BLaER1 (cell line): ENCODE results near the gene SMC6.
A peak's percentile ranks its signal among the peaks of the same experiment; 100 is the strongest.

ENCODE experiments used
- H3K27ac ChIP-seq: shearing (Covaris generic); formaldehyde crosslinking; 2 replicates; pipeline ENCODE4 v1.8.1; 2022
- H3K27me3 ChIP-seq: shearing (Covaris generic); formaldehyde crosslinking; 2 replicates; pipeline ENCODE4 v1.8.1; 2022
- H3K36me3 ChIP-seq: shearing (Covaris generic); formaldehyde crosslinking; 2 replicates; pipeline ENCODE4 v1.8.1; 2022
- H3K4me1 ChIP-seq: shearing (Covaris generic); formaldehyde crosslinking; 2 replicates; pipeline ENCODE4 v1.8.1; 2022
- H3K4me2 ChIP-seq: shearing (Covaris generic); formaldehyde crosslinking; 2 replicates; pipeline ENCODE4 v1.8.1; 2022
- H3K4me3 ChIP-seq: shearing (Covaris generic); formaldehyde crosslinking; 2 replicates; pipeline ENCODE4 v1.8.1; 2022
- H3K9ac ChIP-seq: shearing (Covaris generic); formaldehyde crosslinking; 2 replicates; pipeline ENCODE4 v1.8.1; 2022
- H3K9me3 ChIP-seq: shearing (Covaris generic); formaldehyde crosslinking; 2 replicates; pipeline ENCODE4 v1.8.1; 2022
- H4K20me1 ChIP-seq: shearing (Covaris generic); formaldehyde crosslinking; 2 replicates; pipeline ENCODE4 v1.8.1; 2022
- Cebpa-rat ChIP-seq: shearing (Covaris generic); IDR thresholded peaks from 2 replicates; pipeline ENCODE4 v1.8.1; 2022

The SMC6 gene

DNA sequence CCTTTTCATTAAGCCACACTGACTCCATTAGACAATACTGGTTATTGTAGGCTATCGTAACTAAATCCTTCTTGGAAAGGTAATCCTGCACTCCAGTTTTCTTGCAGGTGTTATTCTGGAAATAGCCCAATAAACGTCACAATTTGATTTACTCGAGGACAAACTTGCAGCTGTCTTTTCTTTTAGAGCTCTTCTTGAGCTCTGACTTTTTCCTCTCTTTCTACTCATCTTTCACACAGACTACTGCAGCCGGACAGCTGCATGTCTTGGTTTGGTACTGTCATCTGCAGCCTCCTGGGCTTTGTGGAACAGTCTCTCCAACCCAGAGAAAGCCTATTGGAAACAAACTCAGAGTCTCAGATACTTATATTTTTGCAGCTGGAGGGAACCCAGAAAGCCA is 39.7 kb upstream of the SMC6 start:
- H3K27ac ChIP-seq = 0 out of 2 replicates have a peak overlapping the region, but pooled peaks have one; percentile 71

DNA sequence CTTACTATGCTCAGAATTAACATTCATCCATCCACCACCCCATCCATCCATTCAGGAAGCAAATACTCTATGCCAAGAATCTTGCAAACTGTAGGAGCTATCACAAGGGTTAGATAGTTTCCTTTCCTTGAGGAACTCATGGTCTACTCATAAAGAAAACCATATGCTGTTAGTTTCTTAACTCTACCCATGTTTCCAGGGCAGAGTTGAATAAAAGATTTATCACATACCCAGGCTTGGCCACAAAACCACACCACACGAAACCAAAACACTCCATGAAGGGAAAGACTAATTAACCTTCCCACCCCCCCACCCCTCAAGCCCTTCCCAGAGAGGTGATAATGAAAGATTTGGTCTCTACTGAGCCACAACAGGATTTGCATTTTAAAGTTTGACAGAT is 38.9 kb upstream of the SMC6 start:
- H3K4me2 ChIP-seq = peak overlapping the region; percentile 79
- no peak for TF ChIP-seq Cebpa-rat

More for the DNA sequence above, 39.7 kb upstream of the SMC6 start:
- peak overlapping the region; percentile 36; the same call in 1 of the 2 replicates for H3K9ac ChIP-seq
- no peak overlapping the region for H3K4me3 ChIP-seq
- H3K4me1 ChIP-seq = peaks cover 62% of the 10 kb centered on the region
- H4K20me1 ChIP-seq = no peaks in the 10 kb centered on the region
- H3K27me3 ChIP-seq = no peaks in the 10 kb centered on the region
- no peak for TF ChIP-seq Cebpa-rat
- peak overlapping the region; percentile 79 for H3K4me2 ChIP-seq
- no peaks in the 10 kb centered on the region for H3K36me3 ChIP-seq
- H3K9me3 ChIP-seq = no peaks in the 10 kb centered on the region

DNA sequence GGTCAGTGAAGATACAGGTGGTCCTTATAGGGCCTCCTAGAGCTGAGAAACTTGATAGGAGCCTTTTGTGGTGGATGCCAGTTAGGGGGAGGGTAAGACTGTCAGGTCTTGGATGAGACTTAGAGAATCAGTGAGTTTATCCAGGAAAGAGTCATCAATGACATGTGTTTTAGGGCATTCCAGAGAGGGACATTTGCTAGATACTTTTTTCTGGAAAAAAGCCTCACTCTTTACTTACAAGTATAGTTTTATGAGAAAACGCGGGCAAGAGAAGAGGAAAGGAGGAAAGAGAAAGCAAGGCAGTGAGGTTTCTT is 38.2 kb upstream of the SMC6 start:
- Histone ChIP-seq H4K20me1 (no peaks in the 10 kb centered on the region), H3K4me3 (no peak overlapping the region), H3K36me3 (no peaks in the 10 kb centered on the region), H3K4me1 (peaks cover 61% of the 10 kb centered on the region), H3K4me2 (peak overlapping the region; percentile 71), H3K27ac (peak overlapping the region; percentile 54), H3K9me3 (no peaks in the 10 kb centered on the region), H3K27me3 (no peaks in the 10 kb centered on the region), H3K9ac (peak overlapping the region; percentile 6; the same call in 1 of the 2 replicates)
- no peak for TF ChIP-seq Cebpa-rat

More for the DNA sequence above, 38.9 kb upstream of the SMC6 start:
- Histone ChIP-seq H3K9ac (no peak overlapping the region), H3K36me3 (no peaks in the 10 kb centered on the region), H3K4me3 (no peak overlapping the region), H3K4me1 (peaks cover 61% of the 10 kb centered on the region), H4K20me1 (no peaks in the 10 kb centered on the region), H3K27ac (peak overlapping the region; percentile 71), H3K9me3 (no peaks in the 10 kb centered on the region), H3K27me3 (no peaks in the 10 kb centered on the region)

DNA sequence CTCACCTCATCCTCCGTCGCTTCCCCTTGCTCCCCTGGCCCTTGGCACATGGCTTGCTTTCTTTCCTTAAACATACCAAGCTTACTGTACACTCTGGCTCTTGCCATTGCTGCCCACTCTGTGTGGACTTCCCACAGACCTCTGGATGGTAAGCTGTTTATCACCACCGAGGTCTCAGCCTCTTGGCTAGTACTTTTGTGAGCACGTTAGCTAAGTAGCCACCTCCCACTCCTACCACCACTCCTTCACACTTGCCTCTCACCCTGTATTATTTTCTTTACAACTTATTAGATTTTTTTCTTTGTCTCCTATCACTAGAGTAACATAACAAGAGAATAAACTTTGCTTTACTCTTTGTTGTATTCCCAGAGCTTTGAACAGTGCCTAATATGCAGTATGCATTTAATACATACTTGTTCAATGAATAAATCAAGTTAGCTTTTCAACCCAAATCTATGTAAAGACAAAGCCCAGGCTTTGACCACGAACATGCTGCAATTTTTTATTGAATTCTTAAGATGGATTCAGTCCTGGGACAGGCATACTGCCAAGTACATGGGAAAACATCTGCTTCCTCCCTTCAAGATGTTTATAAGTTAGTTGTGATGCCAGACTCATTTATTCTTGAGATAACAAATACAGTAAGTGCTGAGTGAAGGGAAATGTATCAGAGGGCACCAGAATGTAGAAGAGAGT is 37.7 kb upstream of the SMC6 start:
- Histone ChIP-seq H3K4me1 (peaks cover 58% of the 10 kb centered on the region), H3K4me3 (no peak overlapping the region), H3K9me3 (no peaks in the 10 kb centered on the region), H4K20me1 (no peaks in the 10 kb centered on the region), H3K9ac (peak overlapping the region; percentile 6; the same call in 1 of the 2 replicates), H3K27ac (peak overlapping the region; percentile 54), H3K27me3 (no peaks in the 10 kb centered on the region), H3K36me3 (no peaks in the 10 kb centered on the region), H3K4me2 (peak overlapping the region; percentile 71)
- TF ChIP-seq Cebpa-rat = no peak

DNA sequence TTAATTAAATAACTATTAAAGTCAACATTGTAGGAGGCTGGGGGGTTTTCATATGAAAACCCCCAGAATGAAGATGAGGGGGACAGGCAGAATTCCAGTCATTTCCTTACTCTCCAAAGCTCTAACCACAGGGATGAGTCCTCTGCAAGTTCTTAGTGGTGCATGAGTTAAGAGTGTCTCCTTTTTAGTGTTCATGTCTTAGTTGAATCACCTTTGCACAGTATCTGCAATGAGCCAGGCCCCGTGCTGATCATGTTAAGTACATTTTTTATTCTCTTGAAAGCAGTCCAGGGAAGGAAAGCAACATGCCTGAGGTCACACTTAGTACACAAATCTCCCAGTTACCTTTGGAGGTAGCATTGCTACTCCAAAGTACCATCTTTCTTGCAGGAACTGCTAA is 36.9 kb upstream of the SMC6 start:
- H3K9me3 ChIP-seq = no peaks in the 10 kb centered on the region
- peak overlapping the region; percentile 54 for H3K27ac ChIP-seq
- no peaks in the 10 kb centered on the region for H3K27me3 ChIP-seq

DNA sequence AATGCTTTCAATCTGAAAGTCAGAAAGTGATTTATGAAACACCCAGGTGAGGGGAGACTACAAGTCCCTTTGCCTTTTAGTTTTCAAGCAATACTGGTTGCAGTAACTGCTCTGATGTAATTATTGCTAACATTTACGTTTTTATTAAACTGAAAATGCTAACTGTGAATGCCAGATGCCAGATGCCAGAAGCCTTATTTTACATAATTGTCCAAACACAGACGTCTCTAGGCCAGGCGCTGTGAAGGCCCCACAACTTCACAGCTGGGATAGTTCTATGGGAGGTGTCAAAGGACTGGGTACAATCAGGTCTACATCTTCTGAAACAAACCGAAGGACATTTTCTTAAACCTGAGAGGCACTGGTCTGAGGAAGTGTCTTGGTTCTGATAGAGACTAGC is 35.2 kb upstream of the SMC6 start:
- no peak for TF ChIP-seq Cebpa-rat
- Histone ChIP-seq H4K20me1 (no peaks in the 10 kb centered on the region), H3K4me3 (no peak overlapping the region), H3K27ac (no peak overlapping the region), H3K36me3 (peaks cover 11% of the 10 kb centered on the region), H3K4me2 (no peak overlapping the region), H3K9me3 (no peaks in the 10 kb centered on the region), H3K27me3 (no peaks in the 10 kb centered on the region), H3K9ac (no peak overlapping the region), H3K4me1 (peaks cover 33% of the 10 kb centered on the region)

More for the DNA sequence above, 36.9 kb upstream of the SMC6 start:
- Histone ChIP-seq H3K4me2 (peak overlapping the region; percentile 71), H3K9ac (no peak overlapping the region), H4K20me1 (no peaks in the 10 kb centered on the region), H3K4me3 (no peak overlapping the region), H3K36me3 (0 out of 2 replicates have a peak, but pooled peaks cover under 1% of the 10 kb centered on the region), H3K4me1 (peaks cover 51% of the 10 kb centered on the region)
- TF ChIP-seq Cebpa-rat = no peak

DNA sequence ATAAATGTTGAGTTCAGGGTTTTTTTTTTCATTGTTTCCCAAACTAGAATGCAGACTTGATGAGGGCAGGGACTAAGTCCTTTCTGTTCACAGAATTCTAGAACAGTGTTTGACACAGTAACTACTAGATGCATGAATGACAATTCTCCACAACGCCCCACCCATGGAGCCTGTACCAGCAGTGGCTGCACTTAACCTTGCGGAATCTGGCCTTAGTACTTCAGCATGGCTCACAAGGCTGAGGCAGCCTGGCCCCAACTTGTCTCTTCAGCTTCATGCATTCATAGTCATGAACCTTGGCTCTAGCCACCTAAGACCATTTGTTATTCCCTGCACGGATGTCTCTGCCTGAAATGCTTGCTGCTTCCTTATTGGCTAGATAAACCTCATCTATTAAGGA is 33.1 kb upstream of the SMC6 start:
- H3K27ac ChIP-seq = no peak overlapping the region
- no peaks in the 10 kb centered on the region for H3K9me3 ChIP-seq
- H4K20me1 ChIP-seq = no peaks in the 10 kb centered on the region
- TF ChIP-seq Cebpa-rat = no peak
- H3K36me3 ChIP-seq = peaks cover 30% of the 10 kb centered on the region
- H3K4me1 ChIP-seq = peaks cover 13% of the 10 kb centered on the region
- H3K9ac ChIP-seq = no peak overlapping the region
- no peaks in the 10 kb centered on the region for H3K27me3 ChIP-seq
- no peak overlapping the region for H3K4me3 ChIP-seq
- H3K4me2 ChIP-seq = no peak overlapping the region

DNA sequence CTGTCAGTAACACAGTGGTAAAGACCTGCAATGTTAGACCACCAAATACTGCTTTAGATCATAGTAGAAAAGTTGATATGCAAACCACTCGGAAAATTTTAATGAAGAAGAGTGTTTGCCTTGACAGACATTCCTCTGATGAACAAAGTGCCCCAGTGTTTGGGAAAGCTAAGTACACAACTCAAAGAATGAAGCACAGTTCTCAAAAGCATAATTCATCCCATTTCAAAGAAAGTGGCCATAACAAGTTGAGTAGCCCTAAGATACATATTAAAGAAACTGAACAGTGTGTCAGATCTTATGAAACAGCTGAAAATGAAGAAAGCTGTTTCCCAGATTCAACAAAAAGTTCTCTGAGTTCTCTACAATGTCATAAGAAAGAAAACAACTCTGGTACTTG is 27.9 kb upstream of the SMC6 start:
- Histone ChIP-seq H3K4me2 (no peak overlapping the region), H3K4me1 (no peaks in the 10 kb centered on the region), H4K20me1 (no peaks in the 10 kb centered on the region), H3K27ac (no peak overlapping the region), H3K9me3 (no peaks in the 10 kb centered on the region), H3K27me3 (no peaks in the 10 kb centered on the region), H3K4me3 (no peak overlapping the region), H3K36me3 (peaks cover 73% of the 10 kb centered on the region), H3K9ac (no peak overlapping the region)
- no peak for TF ChIP-seq Cebpa-rat

DNA sequence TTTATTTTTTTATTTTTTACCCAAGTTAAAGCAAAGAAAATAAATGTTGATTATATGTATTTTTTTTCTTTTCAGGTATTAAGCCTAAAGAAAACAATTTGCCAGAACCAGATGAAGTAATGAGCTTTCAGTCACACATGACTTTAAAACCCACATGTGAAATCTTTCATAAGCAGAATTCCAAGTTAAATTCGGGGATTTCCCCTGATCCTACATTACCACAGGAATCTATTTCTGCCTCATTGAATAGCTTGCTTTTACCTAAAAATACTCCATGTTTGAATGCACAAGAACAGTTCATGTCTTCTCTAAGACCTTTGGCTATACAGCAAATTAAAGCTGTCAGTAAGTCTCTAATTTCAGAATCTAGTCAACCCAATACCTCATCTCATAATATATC is 26.9 kb upstream of the SMC6 start:
- Histone ChIP-seq H3K27me3 (no peaks in the 10 kb centered on the region), H3K27ac (no peak overlapping the region), H3K9me3 (no peaks in the 10 kb centered on the region), H3K36me3 (peaks cover 82% of the 10 kb centered on the region), H3K4me3 (no peak overlapping the region), H3K4me2 (no peak overlapping the region), H3K9ac (no peak overlapping the region), H3K4me1 (no peaks in the 10 kb centered on the region), H4K20me1 (no peaks in the 10 kb centered on the region)
- no peak for TF ChIP-seq Cebpa-rat

DNA sequence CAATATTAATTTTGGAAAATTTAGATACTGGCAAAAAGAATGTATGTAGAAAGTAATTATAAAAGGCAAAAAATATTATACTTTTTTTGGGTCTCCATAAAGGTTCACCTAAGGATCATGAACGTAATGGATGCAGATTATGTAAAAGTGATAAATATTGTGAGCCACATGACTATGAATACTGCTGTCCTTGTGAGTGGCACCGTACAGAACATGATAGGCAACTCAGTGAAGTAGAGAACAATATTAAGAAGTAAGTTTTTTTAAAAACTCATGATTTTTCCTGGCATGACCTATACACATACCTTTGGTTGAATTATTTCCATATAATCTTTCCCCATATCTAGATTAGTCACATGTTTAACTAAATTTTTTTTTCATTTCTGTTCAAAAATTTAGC is 18.9 kb upstream of the SMC6 start:
- no peaks in the 10 kb centered on the region for H3K27me3 ChIP-seq
- no peak for TF ChIP-seq Cebpa-rat
- no peaks in the 10 kb centered on the region for H3K9me3 ChIP-seq
- no peak overlapping the region for H3K4me3 ChIP-seq
- H4K20me1 ChIP-seq = no peaks in the 10 kb centered on the region
- no peaks in the 10 kb centered on the region for H3K4me1 ChIP-seq
- H3K27ac ChIP-seq = no peak overlapping the region
- no peak overlapping the region for H3K4me2 ChIP-seq
- no peak overlapping the region for H3K9ac ChIP-seq
- H3K36me3 ChIP-seq = peaks cover 71% of the 10 kb centered on the region

DNA sequence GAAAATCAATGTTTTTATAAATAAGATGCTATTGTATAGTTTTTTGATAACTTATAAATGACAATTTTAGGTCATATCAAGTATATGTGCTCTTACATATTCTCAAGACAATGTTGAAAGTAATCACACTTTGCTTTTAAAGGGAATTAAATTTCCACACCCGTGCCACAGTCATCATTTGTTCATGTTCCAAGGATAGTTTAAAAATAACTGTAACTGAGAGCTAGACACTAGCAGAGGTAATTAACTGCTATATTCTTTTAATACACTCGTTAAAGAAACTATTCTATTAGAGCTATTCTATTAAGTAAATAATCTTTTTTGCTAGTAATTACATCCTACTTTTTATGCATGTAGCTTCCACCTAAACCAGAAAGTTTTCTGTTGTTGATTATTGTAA is 18.3 kb upstream of the SMC6 start:
- no peaks in the 10 kb centered on the region for H4K20me1 ChIP-seq
- H3K27ac ChIP-seq = no peak overlapping the region
- no peak overlapping the region for H3K4me3 ChIP-seq
- no peak overlapping the region for H3K4me2 ChIP-seq
- H3K9ac ChIP-seq = no peak overlapping the region
- no peak for TF ChIP-seq Cebpa-rat
- no peaks in the 10 kb centered on the region for H3K4me1 ChIP-seq
- H3K36me3 ChIP-seq = peaks cover 69% of the 10 kb centered on the region
- H3K27me3 ChIP-seq = no peaks in the 10 kb centered on the region
- H3K9me3 ChIP-seq = no peaks in the 10 kb centered on the region
